ENCODE measurements around the gene FAIM2.

The FAIM2 gene

DNA sequence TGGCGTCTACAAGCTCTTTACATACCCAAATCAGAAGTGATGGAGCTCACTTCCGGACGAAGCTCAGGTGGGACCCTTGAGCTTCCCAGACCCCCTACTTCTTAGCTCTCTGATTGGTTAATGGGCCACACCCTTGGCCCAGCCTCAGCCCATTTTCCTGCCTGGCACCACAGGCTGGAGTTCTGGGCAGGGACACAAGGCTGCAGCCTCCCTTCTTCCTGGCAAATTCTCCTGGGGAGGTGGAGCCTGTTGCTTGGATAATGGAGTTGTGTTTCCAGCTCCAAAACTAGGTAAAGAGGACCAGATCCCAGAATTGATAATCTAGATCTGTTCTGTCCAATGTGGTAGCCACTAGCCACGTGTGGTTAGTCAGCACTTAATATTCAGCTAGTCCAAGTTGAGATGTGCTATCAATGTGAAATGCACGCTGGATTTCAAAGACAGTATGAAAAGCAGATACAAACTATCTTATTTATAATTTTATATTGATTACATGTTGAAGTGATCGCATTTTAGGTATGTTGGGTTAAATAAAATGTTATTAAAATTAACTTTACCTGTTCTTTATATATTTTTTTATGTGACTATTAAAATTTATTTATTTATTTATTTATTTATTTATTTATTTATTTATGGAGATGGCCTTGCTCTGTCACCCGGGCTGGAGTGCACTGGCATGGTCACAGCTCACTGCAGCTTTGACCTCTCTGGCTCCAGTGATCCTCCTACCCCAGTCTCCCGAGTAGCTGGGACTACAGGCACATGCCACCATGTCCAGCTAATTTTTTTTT, 12.6 kb upstream of the FAIM2 start:
- no peak for TF ChIP-seq CTCF (IDR thresholded peaks at IDR 0.05; ENCODE audit: low read depth, low read length)
- TF ChIP-seq EZH2phosphoT487 (IDR thresholded peaks at IDR 0.05; ENCODE audit: low read depth), result no peak

GRCh38 chr12:49912345-49913255, 8.9 kb upstream of the FAIM2 start:
- H4K20me1 ChIP-seq (ENCODE audit: insufficient read depth, low read length), result no peaks in the 10 kb centered on the region
- no peaks in the 10 kb centered on the region for H3K4me1 ChIP-seq (ENCODE audit: low read length)
- peaks cover 4% of the 10 kb centered on the region; the same call in 1 of the 2 replicates for H3K27me3 ChIP-seq (ENCODE audit: low read depth, low read length)
- no peak overlapping the region for H3K4me2 ChIP-seq (ENCODE audit: low read length)
- H3K4me3 ChIP-seq (ENCODE audit: low read length), result no peak overlapping the region
- no peak overlapping the region for H2AFZ ChIP-seq (ENCODE audit: low read depth, low read length)
- no peaks in the 10 kb centered on the region for H3K9me3 ChIP-seq (ENCODE audit: insufficient read depth, low read length)
- TF ChIP-seq EZH2phosphoT487 (IDR thresholded peaks at IDR 0.05; ENCODE audit: low read depth), result no peak
- no peaks in the 10 kb centered on the region for H3K79me2 ChIP-seq (ENCODE audit: low read length)
- no peaks in the 10 kb centered on the region for H3K36me3 ChIP-seq (replicated peaks; ENCODE audit: low read depth, low read length)
- H3K27ac ChIP-seq (ENCODE audit: low read length), result no peak overlapping the region
- H3K9ac ChIP-seq (ENCODE audit: low read length), result no peak overlapping the region

More for the DNA sequence above, 12.6 kb upstream of the FAIM2 start:
- Histone ChIP-seq H3K27me3 (ENCODE audit: low read depth, low read length) (peaks cover 13% of the 10 kb centered on the region), H3K27ac (ENCODE audit: low read length) (no peak overlapping the region), H3K36me3 (replicated peaks; ENCODE audit: low read depth, low read length) (no peaks in the 10 kb centered on the region), H3K79me2 (ENCODE audit: low read length) (no peaks in the 10 kb centered on the region), H4K20me1 (ENCODE audit: insufficient read depth, low read length) (no peaks in the 10 kb centered on the region), H3K9me3 (ENCODE audit: insufficient read depth, low read length) (no peaks in the 10 kb centered on the region), H3K4me2 (ENCODE audit: low read length) (no peak overlapping the region), H3K4me1 (ENCODE audit: low read length) (no peaks in the 10 kb centered on the region), H3K4me3 (ENCODE audit: low read length) (no peak overlapping the region), H2AFZ (ENCODE audit: low read depth, low read length) (no peak overlapping the region), H3K9ac (ENCODE audit: low read length) (no peak overlapping the region)

DNA sequence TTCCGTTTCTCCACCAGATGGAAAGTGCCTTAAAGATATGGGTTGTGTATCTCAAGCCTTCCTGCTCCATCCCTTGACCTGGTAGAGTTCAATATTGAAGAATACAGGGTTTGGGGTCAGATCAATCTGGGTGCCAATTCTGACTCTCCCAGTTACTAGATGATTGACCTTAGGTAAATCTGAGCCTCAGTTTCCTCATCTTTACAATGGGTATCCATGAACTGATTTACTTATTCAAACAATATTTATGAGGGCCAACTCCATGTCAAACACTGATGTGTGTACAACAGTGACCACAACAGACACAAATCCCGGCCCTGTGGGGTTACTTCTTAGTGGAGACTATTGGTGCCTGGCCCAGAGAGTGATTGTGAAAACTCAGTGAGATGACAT, 7.5 kb upstream of the FAIM2 start:
- Histone ChIP-seq H3K9ac (ENCODE audit: low read length) (no peak overlapping the region), H3K36me3 (replicated peaks; ENCODE audit: low read depth, low read length) (no peaks in the 10 kb centered on the region), H3K27me3 (ENCODE audit: low read depth, low read length) (no peaks in the 10 kb centered on the region), H2AFZ (ENCODE audit: low read depth, low read length) (no peak overlapping the region), H3K4me3 (ENCODE audit: low read length) (no peak overlapping the region), H3K9me3 (ENCODE audit: insufficient read depth, low read length) (no peaks in the 10 kb centered on the region), H3K27ac (ENCODE audit: low read length) (no peak overlapping the region), H3K4me1 (ENCODE audit: low read length) (no peaks in the 10 kb centered on the region), H3K4me2 (ENCODE audit: low read length) (no peak overlapping the region), H3K79me2 (ENCODE audit: low read length) (no peaks in the 10 kb centered on the region), H4K20me1 (ENCODE audit: insufficient read depth, low read length) (no peaks in the 10 kb centered on the region)
- TF ChIP-seq CTCF (IDR thresholded peaks at IDR 0.05; ENCODE audit: low read depth, low read length), result no peak
- TF ChIP-seq EZH2phosphoT487 (IDR thresholded peaks at IDR 0.05; ENCODE audit: low read depth), result no peak

GRCh38 chr12:49910331-49911212, 6.9 kb upstream of the FAIM2 start:
- Histone ChIP-seq H3K36me3 (replicated peaks; ENCODE audit: low read depth, low read length) (no peaks in the 10 kb centered on the region), H3K9me3 (ENCODE audit: insufficient read depth, low read length) (no peaks in the 10 kb centered on the region), H3K27ac (ENCODE audit: low read length) (no peak overlapping the region), H3K4me2 (ENCODE audit: low read length) (no peak overlapping the region), H2AFZ (ENCODE audit: low read depth, low read length) (no peak overlapping the region), H3K9ac (ENCODE audit: low read length) (no peak overlapping the region), H3K79me2 (ENCODE audit: low read length) (no peaks in the 10 kb centered on the region), H3K27me3 (ENCODE audit: low read depth, low read length) (no peaks in the 10 kb centered on the region), H3K4me3 (ENCODE audit: low read length) (no peak overlapping the region), H4K20me1 (ENCODE audit: insufficient read depth, low read length) (no peaks in the 10 kb centered on the region), H3K4me1 (ENCODE audit: low read length) (no peaks in the 10 kb centered on the region)
- TF ChIP-seq EZH2phosphoT487 (IDR thresholded peaks at IDR 0.05; ENCODE audit: low read depth) (no peak), CTCF (IDR thresholded peaks at IDR 0.05; ENCODE audit: low read depth, low read length) (no peak)

All from OCI-LY3 (cell line).